HG03064 (cell line): ENCODE measurements around the gene FCAR.
"Not testable (repeated sequence)": the region's sequence is repeated elsewhere in the genome, so short reads cannot be mapped to it uniquely, and the experiment has no call there.

Experiments used
- ATAC-seq: cut with Tn5 transposase; IDR thresholded peaks from one replicate; pipeline ENCODE4 v1.9.1; 2021; ENCODE audit warnings: low read depth; ENCODE audit not compliant: unreplicated experiment

The FCAR gene

GRCh38 chr19:54873990-54874389, at the start of gene FCAR:
Gene FCAR, plus strand, starts transcription at chr19:54874235. Its CDS starts 55 bp downstream, at chr19:54874290.
- no peak for ATAC-seq

GRCh38 chr19:54824416-54824815, 49.6 kb upstream of the FCAR start:
- ATAC-seq = not testable (repeated sequence)

- not testable (repeated sequence) for ATAC-seq
Measured at GRCh38 chr19:54825326-54825725, 48.7 kb upstream of the FCAR start.

GRCh38 chr19:54828064-54828463, 46.0 kb upstream of the FCAR start:
- not testable (repeated sequence) for ATAC-seq

- ATAC-seq = not testable (repeated sequence)
Measured at GRCh38 chr19:54832496-54832895, 41.5 kb upstream of the FCAR start, which contains the start of gene KIR2DS4. Gene KIR2DS4, plus strand, starts transcription at chr19:54832676.

- not testable (repeated sequence) for ATAC-seq
Measured at GRCh38 chr19:54835126-54835525, 38.9 kb upstream of the FCAR start.

- not testable (repeated sequence) for ATAC-seq
Measured at GRCh38 chr19:54837522-54837921, 36.5 kb upstream of the FCAR start.

GRCh38 chr19:54843171-54843570, 30.9 kb upstream of the FCAR start:
- not testable (repeated sequence) for ATAC-seq

GRCh38 chr19:54850061-54850640, 23.9 kb upstream of the FCAR start, which contains the start of gene KIR3DL2:
Gene KIR3DL2, plus strand, starts transcription at chr19:54850443. Its CDS starts 33 bp downstream, at chr19:54850476.
- not testable (repeated sequence) for ATAC-seq

GRCh38 chr19:54850930-54851329, 23.1 kb upstream of the FCAR start:
- ATAC-seq = no peak

GRCh38 chr19:54851353-54851752, 22.7 kb upstream of the FCAR start:
- ATAC-seq = no peak

GRCh38 chr19:54855241-54855640, 18.8 kb upstream of the FCAR start:
- ATAC-seq = not testable (repeated sequence)

GRCh38 chr19:54858476-54858875, 15.6 kb upstream of the FCAR start:
- not testable (repeated sequence) for ATAC-seq

GRCh38 chr19:54859421-54859820, 14.6 kb upstream of the FCAR start:
- not testable (repeated sequence) for ATAC-seq

- ATAC-seq = not testable (repeated sequence)
Measured at GRCh38 chr19:54863459-54863858, 10.6 kb upstream of the FCAR start.

- ATAC-seq = no peak
Measured at GRCh38 chr19:54871696-54872095, 2.3 kb upstream of the FCAR start.

GRCh38 chr19:54875506-54875905, 1.5 kb downstream of the FCAR start:
- ATAC-seq = no peak

GRCh38 chr19:54877471-54877870, 3.4 kb downstream of the FCAR start:
- no peak for ATAC-seq

GRCh38 chr19:54881884-54882283, 7.8 kb downstream of the FCAR start:
- no peak for ATAC-seq

GRCh38 chr19:54882758-54883157, 8.7 kb downstream of the FCAR start:
- no peak for ATAC-seq

- ATAC-seq = no peak
Measured at GRCh38 chr19:54883228-54883627, 9.2 kb downstream of the FCAR start.

- ATAC-seq = no peak
Measured at GRCh38 chr19:54888239-54888638, 14.2 kb downstream of the FCAR start.

GRCh38 chr19:54889566-54889965, 15.5 kb downstream of the FCAR start:
- no peak for ATAC-seq
